HG02623 (cell line): ENCODE data around the gene TLE7.

Source experiments
- ATAC-seq: cut with Tn5 transposase; IDR thresholded peaks from one replicate; pipeline ENCODE4 v1.9.1; 2021; ENCODE audit warnings: moderate library complexity; ENCODE audit not compliant: unreplicated experiment

Gene TLE7

GRCh38 chr16:71449020-71449419, 7.2 kb upstream of the TLE7 start:
- ATAC-seq: no peak

GRCh38 chr16:71448274-71448866, 6.5 kb upstream of the TLE7 start:
- ATAC-seq: no peak

- ATAC-seq: no peak
Measured at GRCh38 chr16:71443714-71444113, 1.9 kb upstream of the TLE7 start.

GRCh38 chr16:71441348-71442050, 355 bp downstream of the TLE7 start:
- ATAC-seq: no peak

- ATAC-seq: no peak
Measured at GRCh38 chr16:71440669-71441347, 1.0 kb downstream of the TLE7 start.

- no peak for ATAC-seq
Measured at GRCh38 chr16:71439523-71439922, 2.3 kb downstream of the TLE7 start.

GRCh38 chr16:71436473-71436872, 5.4 kb downstream of the TLE7 start:
- no peak for ATAC-seq

- ATAC-seq: no peak
Measured at GRCh38 chr16:71432906-71433305, 8.9 kb downstream of the TLE7 start.

- ATAC-seq: no peak
Measured at GRCh38 chr16:71431991-71432390, 9.9 kb downstream of the TLE7 start.

GRCh38 chr16:71431176-71431575, 10.7 kb downstream of the TLE7 start:
- ATAC-seq: no peak

- ATAC-seq: no peak
Measured at GRCh38 chr16:71430744-71431143, 11.1 kb downstream of the TLE7 start.

- no peak for ATAC-seq
Measured at GRCh38 chr16:71429581-71429980, 12.3 kb downstream of the TLE7 start.

GRCh38 chr16:71428883-71429282, 13.0 kb downstream of the TLE7 start:
- ATAC-seq: no peak

- no peak for ATAC-seq
Measured at GRCh38 chr16:71428385-71428784, 13.5 kb downstream of the TLE7 start.

GRCh38 chr16:71426880-71427615, 14.8 kb downstream of the TLE7 start:
- no peak for ATAC-seq

- peak; percentile 56 for ATAC-seq
Measured at GRCh38 chr16:71426069-71426879, 15.6 kb downstream of the TLE7 start.

- ATAC-seq: no peak
Measured at GRCh38 chr16:71425746-71426068, 16.1 kb downstream of the TLE7 start.

GRCh38 chr16:71424626-71425025, 17.2 kb downstream of the TLE7 start:
- ATAC-seq: no peak

GRCh38 chr16:71423865-71424264, 18.0 kb downstream of the TLE7 start:
- ATAC-seq: no peak

GRCh38 chr16:71423016-71423415, 18.8 kb downstream of the TLE7 start:
- ATAC-seq: no peak

- ATAC-seq: no peak
Measured at GRCh38 chr16:71421911-71422310, 19.9 kb downstream of the TLE7 start.
